Calu3 (cell line): ENCODE measurements around the gene IFIT1. TPM values are rescaled to one million over a fixed set of nuclear protein-coding genes. Genes with fewer than 3 reads are reported as not detected.

Experiments
- BruUV-seq: library from RNA; stranded (reverse); fragments of 400-500 nt; replicated peaks from 2 replicates; lab custom pipeline; 2021; lab: Mats Ljungman, UMichigan
- CTCF ChIA-PET: fragments of 300-600 bp; sonication (Branson Sonifier 250); formaldehyde crosslinking; loops from one replicate; lab custom pipeline; 2022; ENCODE audit warnings: antibody characterized with exemption; lab: Charles Lee
- DNase-seq: peaks from one replicate; pipeline ENCODE4 v3.0.0; 2022
- H3K27ac Mint-ChIP-seq: one replicate; pipeline ENCODE4 v1.8.0; 2022; ENCODE audit warnings: mixed read lengths; ENCODE audit not compliant: unreplicated experiment
- H3K27me3 Mint-ChIP-seq: one replicate; pipeline ENCODE4 v1.8.0; 2022; ENCODE audit warnings: mixed read lengths; ENCODE audit not compliant: unreplicated experiment
- H3K36me3 Mint-ChIP-seq: one replicate; pipeline ENCODE4 v1.8.0; 2022; ENCODE audit warnings: mild to moderate bottlenecking, moderate library complexity, mixed read lengths; ENCODE audit not compliant: insufficient read depth, unreplicated experiment
- H3K4me1 Mint-ChIP-seq: one replicate; pipeline ENCODE4 v1.8.0; 2022; ENCODE audit warnings: mild to moderate bottlenecking, low read depth, mixed read lengths; ENCODE audit not compliant: unreplicated experiment
- H3K4me3 Mint-ChIP-seq: one replicate; pipeline ENCODE4 v1.8.0; 2022; ENCODE audit warnings: mild to moderate bottlenecking, low read depth, moderate library complexity, mixed read lengths; ENCODE audit not compliant: unreplicated experiment
- H3K9me3 Mint-ChIP-seq: one replicate; pipeline ENCODE4 v1.8.0; 2022; ENCODE audit warnings: low read depth, mixed read lengths; ENCODE audit not compliant: unreplicated experiment
- CTCF ChIP-seq: fragments of 200-600 bp; IDR thresholded peaks from one replicate; pipeline ENCODE4 v1.8.0; 2022; ENCODE audit warnings: antibody characterized with exemption; ENCODE audit not compliant: unreplicated experiment
- intact Hi-C: fragments of 100-400 bp; cut with micrococcal nuclease; formaldehyde crosslinking; loops from one replicate; pipeline ENCODE4 v1.10.0; 2022; ENCODE audit not compliant: unreplicated experiment
- total RNA-seq: library from RNA; stranded (reverse); gene quantifications from 2 replicates; pipeline ENCODE4 v1.2.3, GENCODE V29; 2022

The IFIT1 gene
- total RNA-seq, 1 experiment from 2014 or later = 52.3 TPM

- intact Hi-C loops = no loop called here
- TF ChIP-seq CTCF = no peak
- Mint-ChIP-seq H3K27me3 (no peaks in the 10 kb centered on the region), H3K9me3 (no peaks in the 10 kb centered on the region), H3K4me1 (peaks cover 14% of the 10 kb centered on the region), H3K36me3 (no peaks in the 10 kb centered on the region), H3K27ac (no peak overlapping the region), H3K4me3 (no peak overlapping the region)
- CTCF ChIA-PET = no interaction called here
- BruUV-seq = no TSS peak
- DNase-seq = no peak
Observed at GRCh38 chr10:89367529-89367928, 24.9 kb upstream of the IFIT1 start.

GRCh38 chr10:89368129-89368528 lies 24.3 kb upstream of the IFIT1 start:
- no peak overlapping the region for H3K4me3 Mint-ChIP-seq
- no peaks in the 10 kb centered on the region for H3K36me3 Mint-ChIP-seq
- intact Hi-C loops = no loop called here
- CTCF ChIA-PET = interaction anchor here (0.8 kb wide), 1 partner anchor 16 kb away, joined by 3 read pairs; no protein-coding TSS in a partner anchor
- no peak overlapping the region for H3K27ac Mint-ChIP-seq
- BruUV-seq = no TSS peak
- no peak for DNase-seq
- no peaks in the 10 kb centered on the region for H3K9me3 Mint-ChIP-seq
- H3K27me3 Mint-ChIP-seq = no peaks in the 10 kb centered on the region
- no peak for TF ChIP-seq CTCF
- H3K4me1 Mint-ChIP-seq = peaks cover 14% of the 10 kb centered on the region

GRCh38 chr10:89369156-89370105 lies 23.0 kb upstream of the IFIT1 start:
- Mint-ChIP-seq H3K4me3 (no peak overlapping the region), H3K9me3 (no peaks in the 10 kb centered on the region), H3K27ac (no peak overlapping the region), H3K4me1 (peaks cover 20% of the 10 kb centered on the region), H3K36me3 (peaks cover 5% of the 10 kb centered on the region), H3K27me3 (no peaks in the 10 kb centered on the region)
- TF ChIP-seq CTCF = peak; percentile 20
- intact Hi-C loops = no loop called here
- DNase-seq = peak; percentile 7
- CTCF ChIA-PET = interaction anchor here (0.5 to 1.5 kb wide), 6 partner anchors 17 to 98 kb away, joined by 3 to 8 read pairs (median 4); partner anchors contain the start of genes IFIT2 and IFIT3
- no TSS peak for BruUV-seq

GRCh38 chr10:89371079-89371478 lies 21.3 kb upstream of the IFIT1 start:
- H3K36me3 Mint-ChIP-seq = peaks cover 6% of the 10 kb centered on the region
- BruUV-seq = no TSS peak
- no peak overlapping the region for H3K27ac Mint-ChIP-seq
- DNase-seq = no peak
- intact Hi-C loops = no loop called here
- no peak overlapping the region for H3K4me3 Mint-ChIP-seq
- CTCF ChIA-PET = no interaction called here
- TF ChIP-seq CTCF = no peak
- no peaks in the 10 kb centered on the region for H3K27me3 Mint-ChIP-seq
- peaks cover 28% of the 10 kb centered on the region for H3K4me1 Mint-ChIP-seq
- H3K9me3 Mint-ChIP-seq = no peaks in the 10 kb centered on the region
